ENCODE measurements around the gene RBPJ.

RBPJ gene

DNA sequence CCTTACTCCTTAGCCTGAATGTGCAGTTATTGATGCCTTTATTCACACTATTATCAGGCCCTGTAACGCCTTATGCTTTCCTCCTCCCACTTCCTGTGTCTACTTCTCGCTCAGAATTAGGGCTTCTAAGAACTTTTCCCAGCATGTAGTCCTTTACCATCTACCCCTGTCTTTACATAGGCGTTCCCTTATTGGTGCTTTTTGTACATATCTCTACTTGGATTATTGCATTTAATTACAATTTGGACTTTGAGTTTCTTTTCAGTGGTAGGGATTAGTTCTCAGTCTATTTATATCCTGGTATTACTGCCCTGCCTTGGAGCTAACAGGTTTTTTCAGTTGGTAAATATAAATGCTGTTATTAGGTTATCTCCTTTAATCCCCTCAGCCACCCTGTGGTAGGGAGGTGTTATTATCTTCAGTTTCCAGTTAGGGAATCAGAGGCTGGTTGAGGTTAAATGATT is 84.0 kb downstream of the RBPJ start:
- no peak overlapping the region for H3K4me3 ChIP-seq (ENCODE audit: low read length)
- no peak overlapping the region for H3K27ac ChIP-seq (ENCODE audit: low read depth, low read length)
- H3K4me1 ChIP-seq (ENCODE audit: insufficient read depth, low read length) = peaks cover 18% of the 10 kb centered on the region
- no peak overlapping the region for H3K9ac ChIP-seq (ENCODE audit: low read depth, low read length)
- peaks cover 31% of the 10 kb centered on the region for H3K9me3 ChIP-seq (ENCODE audit: insufficient read depth, low read depth, low read length)
- 95% methylated on average over 3 of the region's 3 CpGs for WGBS
- H3K27me3 ChIP-seq (ENCODE audit: insufficient read depth, low read length) = no peaks in the 10 kb centered on the region
- peaks cover 58% of the 10 kb centered on the region for H3K36me3 ChIP-seq (ENCODE audit: insufficient read depth, low read length)

DNA sequence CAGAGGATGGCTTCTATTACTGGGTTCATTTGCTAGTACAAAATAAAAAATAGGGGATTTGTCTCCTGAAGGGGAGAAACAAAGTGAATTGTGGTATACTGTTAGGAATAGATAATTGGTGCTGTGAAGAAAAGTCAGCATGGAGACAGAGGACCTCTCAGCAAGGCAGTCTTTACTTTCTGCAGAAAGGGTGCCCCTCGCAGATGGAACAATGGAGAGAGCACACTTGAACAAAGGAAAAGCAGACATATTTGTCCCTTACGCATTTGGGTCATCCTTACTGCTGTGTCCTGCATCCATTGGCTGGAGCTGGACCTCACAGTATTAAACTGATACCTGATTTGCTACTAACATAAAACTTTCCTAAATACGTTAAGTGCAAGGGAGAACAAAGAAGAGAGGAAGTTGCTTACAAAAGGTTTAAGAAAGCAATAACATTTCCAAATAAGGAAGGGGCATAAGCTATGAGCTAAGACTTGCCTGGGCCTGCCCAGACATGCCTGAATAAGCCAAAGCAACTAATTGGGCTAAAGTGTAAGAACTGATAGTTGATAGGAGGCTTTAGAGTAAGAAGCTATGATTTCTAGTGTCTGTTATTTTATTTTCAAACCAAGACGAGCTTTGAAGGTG is 85.6 kb downstream of the RBPJ start:
- no peaks in the 10 kb centered on the region for H3K27me3 ChIP-seq (ENCODE audit: insufficient read depth, low read length)
- peak overlapping the region; percentile 79 for H3K27ac ChIP-seq (ENCODE audit: low read depth, low read length)
- H3K4me3 ChIP-seq (ENCODE audit: low read length) = no peak overlapping the region
- WGBS = 94% methylated on average over 3 of the region's 4 CpGs
- H3K4me1 ChIP-seq (ENCODE audit: insufficient read depth, low read length) = peaks cover 26% of the 10 kb centered on the region
- peaks cover 31% of the 10 kb centered on the region for H3K9me3 ChIP-seq (ENCODE audit: insufficient read depth, low read depth, low read length)
- H3K9ac ChIP-seq (ENCODE audit: low read depth, low read length) = no peak overlapping the region
- peaks cover 53% of the 10 kb centered on the region for H3K36me3 ChIP-seq (ENCODE audit: insufficient read depth, low read length)

DNA sequence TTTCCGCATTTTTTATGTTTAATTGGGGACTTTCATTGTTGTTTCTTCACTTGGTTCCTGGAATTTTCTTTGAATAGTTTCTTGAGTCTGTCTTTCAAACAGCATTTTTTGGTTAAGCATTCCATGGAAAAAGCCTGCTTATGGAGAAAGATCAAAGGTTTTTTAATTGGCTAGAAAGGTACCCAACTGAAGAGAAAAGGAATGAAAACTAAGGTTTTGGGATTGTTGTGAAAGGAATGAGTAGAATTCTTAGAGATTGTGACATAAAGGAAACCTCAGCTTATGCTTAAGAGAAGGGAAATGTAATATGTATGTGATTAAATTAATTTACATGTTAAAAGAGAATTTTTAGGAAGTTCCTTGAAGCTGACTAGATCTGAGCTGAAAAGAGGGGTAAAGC is 86.7 kb downstream of the RBPJ start:
- H3K4me1 ChIP-seq (ENCODE audit: insufficient read depth, low read length) = peaks cover 26% of the 10 kb centered on the region
- 96% methylated on average over 1 of the region's 1 CpG for WGBS
- peaks cover 56% of the 10 kb centered on the region for H3K36me3 ChIP-seq (ENCODE audit: insufficient read depth, low read length)
- H3K4me3 ChIP-seq (ENCODE audit: low read length) = no peak overlapping the region
- peak overlapping the region; percentile 79 for H3K27ac ChIP-seq (ENCODE audit: low read depth, low read length)
- H3K9ac ChIP-seq (ENCODE audit: low read depth, low read length) = 0 out of 2 replicates have a peak overlapping the region, but pooled peaks have one; percentile 30
- peaks cover 31% of the 10 kb centered on the region for H3K9me3 ChIP-seq (ENCODE audit: insufficient read depth, low read depth, low read length)
- no peaks in the 10 kb centered on the region for H3K27me3 ChIP-seq (ENCODE audit: insufficient read depth, low read length)

GRCh38 chr4:26410385-26411293 is 89.8 kb downstream of the RBPJ start:
- Histone ChIP-seq H3K27me3 (ENCODE audit: insufficient read depth, low read length) (no peaks in the 10 kb centered on the region), H3K4me1 (ENCODE audit: insufficient read depth, low read length) (peaks cover 26% of the 10 kb centered on the region), H3K27ac (ENCODE audit: low read depth, low read length) (no peak overlapping the region), H3K9ac (ENCODE audit: low read depth, low read length) (no peak overlapping the region), H3K36me3 (ENCODE audit: insufficient read depth, low read length) (peaks cover 75% of the 10 kb centered on the region), H3K9me3 (ENCODE audit: insufficient read depth, low read depth, low read length) (peaks cover 15% of the 10 kb centered on the region), H3K4me3 (ENCODE audit: low read length) (no peak overlapping the region)
- WGBS = 44% methylated on average over 2 of the region's 2 CpGs

- H3K4me3 ChIP-seq (ENCODE audit: low read length) = no peak overlapping the region
- no peaks in the 10 kb centered on the region for H3K9me3 ChIP-seq (ENCODE audit: insufficient read depth, low read depth, low read length)
- H3K9ac ChIP-seq (ENCODE audit: low read depth, low read length) = no peak overlapping the region
- WGBS = 94% methylated on average over 7 of the region's 7 CpGs
- H3K27ac ChIP-seq (ENCODE audit: low read depth, low read length) = no peak overlapping the region
- peaks cover 15% of the 10 kb centered on the region for H3K4me1 ChIP-seq (ENCODE audit: insufficient read depth, low read length)
- peaks cover 70% of the 10 kb centered on the region for H3K36me3 ChIP-seq (ENCODE audit: insufficient read depth, low read length)
- H3K27me3 ChIP-seq (ENCODE audit: insufficient read depth, low read length) = no peaks in the 10 kb centered on the region
Observed at GRCh38 chr4:26412381-26413372, 91.9 kb downstream of the RBPJ start.

- H3K36me3 ChIP-seq (ENCODE audit: insufficient read depth, low read length) = peaks cover 70% of the 10 kb centered on the region
Observed at GRCh38 chr4:26413582-26413981, 92.8 kb downstream of the RBPJ start.

GRCh38 chr4:26418107-26418506 is 97.3 kb downstream of the RBPJ start:
- no peaks in the 10 kb centered on the region for H3K27me3 ChIP-seq (ENCODE audit: insufficient read depth, low read length)
- WGBS = no CpG with 5 or more reads among the region's 1 CpG
- H3K9me3 ChIP-seq (ENCODE audit: insufficient read depth, low read depth, low read length) = no peaks in the 10 kb centered on the region
- no peak overlapping the region for H3K4me3 ChIP-seq (ENCODE audit: low read length)
- H3K36me3 ChIP-seq (ENCODE audit: insufficient read depth, low read length) = peaks cover 86% of the 10 kb centered on the region
- peaks cover 43% of the 10 kb centered on the region for H3K4me1 ChIP-seq (ENCODE audit: insufficient read depth, low read length)
- H3K27ac ChIP-seq (ENCODE audit: low read depth, low read length) = no peak overlapping the region
- H3K9ac ChIP-seq (ENCODE audit: low read depth, low read length) = no peak overlapping the region

More at GRCh38 chr4:26413582-26413981, 92.8 kb downstream of the RBPJ start:
- 92% methylated on average over 2 of the region's 3 CpGs for WGBS
- no peaks in the 10 kb centered on the region for H3K27me3 ChIP-seq (ENCODE audit: insufficient read depth, low read length)
- no peak overlapping the region for H3K27ac ChIP-seq (ENCODE audit: low read depth, low read length)
- H3K4me3 ChIP-seq (ENCODE audit: low read length) = no peak overlapping the region
- no peak overlapping the region for H3K9ac ChIP-seq (ENCODE audit: low read depth, low read length)
- no peaks in the 10 kb centered on the region for H3K9me3 ChIP-seq (ENCODE audit: insufficient read depth, low read depth, low read length)
- H3K4me1 ChIP-seq (ENCODE audit: insufficient read depth, low read length) = peaks cover 14% of the 10 kb centered on the region

DNA sequence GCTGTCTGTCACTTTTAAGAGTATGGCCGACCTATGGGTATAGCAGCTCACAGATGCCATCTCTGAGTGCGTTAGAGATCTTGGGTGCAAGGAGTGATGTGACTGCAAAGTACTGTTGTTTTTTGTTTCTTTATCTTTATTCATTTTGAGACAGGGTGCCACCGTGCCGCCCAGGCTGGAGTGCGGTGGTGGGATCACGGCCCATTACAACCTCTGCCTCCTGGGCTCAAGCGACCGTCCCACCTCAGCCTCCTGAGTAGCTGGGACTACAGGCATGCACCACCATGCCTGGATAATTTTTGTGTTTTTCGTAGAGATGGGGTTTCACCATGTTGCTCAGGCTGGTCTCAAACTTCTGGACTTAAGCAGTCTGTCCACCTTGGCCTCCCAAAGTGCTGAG is 98.0 kb downstream of the RBPJ start:
- peaks cover 47% of the 10 kb centered on the region for H3K4me1 ChIP-seq (ENCODE audit: insufficient read depth, low read length)
- 96% methylated on average over 9 of the region's 9 CpGs for WGBS
- no peaks in the 10 kb centered on the region for H3K27me3 ChIP-seq (ENCODE audit: insufficient read depth, low read length)
- no peak overlapping the region for H3K27ac ChIP-seq (ENCODE audit: low read depth, low read length)
- H3K9me3 ChIP-seq (ENCODE audit: insufficient read depth, low read depth, low read length) = no peaks in the 10 kb centered on the region
- no peak overlapping the region; the same call in 1 of the 2 replicates for H3K9ac ChIP-seq (ENCODE audit: low read depth, low read length)
- H3K36me3 ChIP-seq (ENCODE audit: insufficient read depth, low read length) = peaks cover 86% of the 10 kb centered on the region
- H3K4me3 ChIP-seq (ENCODE audit: low read length) = no peak overlapping the region

DNA sequence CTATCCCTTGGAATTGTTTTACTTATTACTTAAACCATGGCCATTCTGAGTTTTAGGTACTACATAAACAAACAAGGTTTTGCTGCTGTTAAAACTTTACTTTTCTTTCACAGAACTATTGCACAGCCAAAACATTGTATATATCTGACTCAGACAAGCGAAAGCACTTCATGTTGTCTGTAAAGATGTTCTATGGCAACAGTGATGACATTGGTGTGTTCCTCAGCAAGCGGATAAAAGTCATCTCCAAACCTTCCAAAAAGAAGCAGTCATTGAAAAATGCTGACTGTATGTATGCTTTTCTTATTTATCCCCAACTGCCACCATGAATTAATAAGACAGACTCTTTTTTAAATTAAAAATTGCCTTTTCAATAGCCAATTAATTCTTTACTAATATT is 99.6 kb downstream of the RBPJ start:
- Histone ChIP-seq H3K4me1 (ENCODE audit: insufficient read depth, low read length) (peaks cover 47% of the 10 kb centered on the region), H3K9ac (ENCODE audit: low read depth, low read length) (no peak overlapping the region), H3K4me3 (ENCODE audit: low read length) (no peak overlapping the region), H3K27ac (ENCODE audit: low read depth, low read length) (peak overlapping the region; percentile 21; the same call in 1 of the 2 replicates), H3K9me3 (ENCODE audit: insufficient read depth, low read depth, low read length) (no peaks in the 10 kb centered on the region), H3K27me3 (ENCODE audit: insufficient read depth, low read length) (no peaks in the 10 kb centered on the region), H3K36me3 (ENCODE audit: insufficient read depth, low read length) (peaks cover 87% of the 10 kb centered on the region)
- WGBS = 100% methylated on average over 2 of the region's 2 CpGs

DNA sequence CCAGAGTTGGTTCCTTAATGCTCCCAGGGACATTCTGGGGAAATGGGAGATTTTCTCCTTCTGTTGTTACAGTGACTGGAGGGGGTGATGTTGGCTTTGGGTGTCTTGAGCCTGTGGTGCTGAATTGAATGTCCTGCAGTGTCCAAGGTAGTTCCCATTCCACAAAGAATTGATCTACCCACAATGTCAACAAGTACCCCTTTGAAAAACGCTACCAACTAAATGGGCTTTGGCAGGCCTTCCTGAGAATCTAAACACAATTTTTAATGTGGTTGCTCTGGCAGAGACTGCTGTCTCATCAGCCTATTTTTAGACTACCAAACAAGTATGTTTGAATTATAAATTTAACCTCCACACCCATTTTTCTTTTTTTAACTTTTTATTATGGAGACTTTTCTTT is 100.1 kb downstream of the RBPJ start:
- Histone ChIP-seq H3K27ac (ENCODE audit: low read depth, low read length) (peak overlapping the region; percentile 56), H3K9ac (ENCODE audit: low read depth, low read length) (no peak overlapping the region), H3K4me1 (ENCODE audit: insufficient read depth, low read length) (peaks cover 47% of the 10 kb centered on the region), H3K36me3 (ENCODE audit: insufficient read depth, low read length) (peaks cover 87% of the 10 kb centered on the region), H3K9me3 (ENCODE audit: insufficient read depth, low read depth, low read length) (no peaks in the 10 kb centered on the region), H3K27me3 (ENCODE audit: insufficient read depth, low read length) (no peaks in the 10 kb centered on the region), H3K4me3 (ENCODE audit: low read length) (no peak overlapping the region)
- 72% methylated on average over 1 of the region's 1 CpG for WGBS

All from HUES64 (cell line).